ENCODE results near the gene FAM117A. TPM values are rescaled to one million over a fixed set of nuclear protein-coding genes. Genes with fewer than 3 reads are reported as not detected.

Gene FAM117A
- total RNA-seq, 1 donor from 2014 or later = 4.7 TPM

- TF ChIP-seq, protein P1, sequence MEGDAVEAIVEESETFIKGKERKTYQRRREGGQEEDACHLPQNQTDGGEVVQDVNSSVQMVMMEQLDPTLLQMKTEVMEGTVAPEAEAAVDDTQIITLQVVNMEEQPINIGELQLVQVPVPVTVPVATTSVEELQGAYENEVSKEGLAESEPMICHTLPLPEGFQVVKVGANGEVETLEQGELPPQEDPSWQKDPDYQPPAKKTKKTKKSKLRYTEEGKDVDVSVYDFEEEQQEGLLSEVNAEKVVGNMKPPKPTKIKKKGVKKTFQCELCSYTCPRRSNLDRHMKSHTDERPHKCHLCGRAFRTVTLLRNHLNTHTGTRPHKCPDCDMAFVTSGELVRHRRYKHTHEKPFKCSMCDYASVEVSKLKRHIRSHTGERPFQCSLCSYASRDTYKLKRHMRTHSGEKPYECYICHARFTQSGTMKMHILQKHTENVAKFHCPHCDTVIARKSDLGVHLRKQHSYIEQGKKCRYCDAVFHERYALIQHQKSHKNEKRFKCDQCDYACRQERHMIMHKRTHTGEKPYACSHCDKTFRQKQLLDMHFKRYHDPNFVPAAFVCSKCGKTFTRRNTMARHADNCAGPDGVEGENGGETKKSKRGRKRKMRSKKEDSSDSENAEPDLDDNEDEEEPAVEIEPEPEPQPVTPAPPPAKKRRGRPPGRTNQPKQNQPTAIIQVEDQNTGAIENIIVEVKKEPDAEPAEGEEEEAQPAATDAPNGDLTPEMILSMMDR (conservative IDR thresholded peaks at IDR 0.05; ENCODE audit: low read depth, low read length) = no peak
Observed at GRCh38 chr17:49698005-49698404, 65.9 kb downstream of the FAM117A start.

GRCh38 chr17:49696233-49696761 lies 67.6 kb downstream of the FAM117A start:
- no peak overlapping the region for H3K4me3 ChIP-seq (ENCODE audit: low read depth, low read length)
- TF ChIP-seq, protein P1 (conservative IDR thresholded peaks at IDR 0.05; ENCODE audit: low read depth, low read length) = no peak
- no peak for DNase-seq (ENCODE audit: low read depth)

More at GRCh38 chr17:49698005-49698404, 65.9 kb downstream of the FAM117A start:
- DNase-seq (ENCODE audit: low read depth) = no peak
- H3K4me3 ChIP-seq (ENCODE audit: low read depth, low read length) = no peak overlapping the region

GRCh38 chr17:49695698-49696232 lies 68.2 kb downstream of the FAM117A start:
- no peak for DNase-seq (ENCODE audit: low read depth)
- TF ChIP-seq, protein P1 (conservative IDR thresholded peaks at IDR 0.05; ENCODE audit: low read depth, low read length) = no peak
- H3K4me3 ChIP-seq (ENCODE audit: low read depth, low read length) = no peak overlapping the region

GRCh38 chr17:49694847-49695697 lies 68.9 kb downstream of the FAM117A start:
- no peak overlapping the region for H3K4me3 ChIP-seq (ENCODE audit: low read depth, low read length)
- TF ChIP-seq, protein P1 (conservative IDR thresholded peaks at IDR 0.05; ENCODE audit: low read depth, low read length) = peak; percentile 91
- no peak for DNase-seq (ENCODE audit: low read depth)

DNA sequence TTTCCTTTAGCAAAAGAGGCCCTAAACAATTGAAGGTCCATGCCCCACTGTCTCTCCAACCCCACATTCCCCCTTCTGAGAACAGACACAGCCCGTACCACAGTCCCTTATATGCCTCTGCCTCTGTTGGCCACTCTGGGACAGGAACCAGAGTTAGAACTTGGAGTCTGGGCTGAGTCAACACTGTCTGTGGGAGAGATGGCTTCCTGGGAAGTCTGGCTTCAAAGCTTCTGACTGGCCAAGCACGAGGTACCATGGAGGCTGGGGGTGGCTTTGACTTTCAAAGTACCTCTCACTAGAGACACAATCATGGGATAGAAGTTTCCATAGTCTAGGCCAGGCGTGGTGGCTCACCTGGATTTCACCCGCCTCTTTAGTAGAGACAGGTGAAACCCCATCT lies 71.2 kb downstream of the FAM117A start:
- no peak for DNase-seq (ENCODE audit: low read depth)
- TF ChIP-seq, protein P1 (conservative IDR thresholded peaks at IDR 0.05; ENCODE audit: low read depth, low read length) = no peak

GRCh38 chr17:49691677-49692191 lies 72.2 kb downstream of the FAM117A start:
- TF ChIP-seq, protein P1 (conservative IDR thresholded peaks at IDR 0.05; ENCODE audit: low read depth, low read length) = no peak
- no peak for DNase-seq (ENCODE audit: low read depth)
- H3K4me3 ChIP-seq (ENCODE audit: low read depth, low read length) = no peak overlapping the region

More for the DNA sequence above, 71.2 kb downstream of the FAM117A start:
- H3K4me3 ChIP-seq (ENCODE audit: low read depth, low read length) = no peak overlapping the region

Measured in epithelial cell of proximal tubule (primary cell).